GM21526 (cell line): Measurements from ENCODE around the gene ATG16L2.
"Not testable (repeated sequence)": the region's sequence is repeated elsewhere in the genome, so short reads cannot be mapped to it uniquely, and the experiment has no call there.

Experiments
- ATAC-seq: cut with Tn5 transposase; IDR thresholded peaks from one replicate; pipeline ENCODE4 v1.9.1; 2021; ENCODE audit warnings: moderate library complexity; ENCODE audit not compliant: unreplicated experiment, low FRiP score

The ATG16L2 gene

GRCh38 chr11:72823105-72823804 is 9.0 kb downstream of the ATG16L2 start:
- no peak for ATAC-seq

DNA sequence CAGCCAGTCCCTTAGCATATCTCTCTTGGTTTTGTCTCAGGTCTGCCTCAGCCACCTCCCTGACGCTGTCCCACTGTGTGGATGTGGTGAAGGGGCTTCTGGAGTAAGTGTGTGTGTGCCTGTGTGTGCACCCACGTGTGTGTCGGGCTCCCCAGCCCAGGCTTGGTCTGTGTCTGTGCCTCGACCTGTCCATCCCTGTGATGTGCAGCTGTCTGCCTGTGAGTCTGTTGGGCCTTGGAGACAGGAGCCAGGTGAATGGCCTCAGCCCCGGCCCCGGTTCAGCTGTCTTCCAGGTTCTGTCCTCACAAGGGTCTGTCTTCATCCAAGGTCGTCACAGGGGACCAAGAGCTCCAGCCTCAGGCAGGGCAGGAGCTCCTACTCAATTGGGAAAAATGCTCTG is 9.8 kb downstream of the ATG16L2 start:
- no peak for ATAC-seq

- no peak for ATAC-seq
Observed at GRCh38 chr11:72824811-72825505, 10.7 kb downstream of the ATG16L2 start.

- ATAC-seq: no peak
Observed at GRCh38 chr11:72825661-72826060, 11.4 kb downstream of the ATG16L2 start.

DNA sequence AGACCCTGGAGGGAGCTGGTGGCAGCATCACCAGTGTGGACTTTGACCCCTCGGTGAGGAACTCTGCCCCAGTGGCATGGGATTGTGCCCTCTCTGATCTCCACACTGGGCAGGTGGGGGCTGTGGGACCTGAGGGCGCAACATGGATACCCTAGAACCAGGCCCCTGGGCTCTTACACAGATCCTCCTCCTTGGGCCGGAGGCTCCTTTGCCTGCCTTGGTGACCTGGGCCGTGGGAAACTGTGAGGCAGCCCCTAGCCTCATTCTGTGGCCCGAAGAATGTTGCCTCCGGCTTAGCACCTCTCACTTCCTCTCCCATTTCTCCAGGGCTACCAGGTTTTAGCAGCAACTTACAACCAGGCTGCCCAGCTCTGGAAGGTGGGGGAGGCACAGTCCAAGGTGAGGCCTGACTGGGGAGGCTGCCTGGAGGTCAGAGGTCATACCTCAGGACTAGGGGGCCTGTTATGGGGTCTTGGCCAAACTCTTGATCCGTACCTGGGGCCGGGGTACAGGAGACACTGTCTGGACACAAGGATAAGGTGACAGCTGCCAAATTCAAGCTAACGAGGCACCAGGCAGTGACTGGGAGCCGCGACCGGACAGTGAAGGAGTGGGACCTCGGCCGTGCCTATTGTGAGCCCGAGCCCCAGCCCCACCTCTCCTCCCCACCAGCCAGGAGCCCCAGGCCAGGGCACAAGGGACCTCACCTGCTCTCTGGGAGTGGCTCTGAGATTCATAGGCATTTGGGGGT is 12.2 kb downstream of the ATG16L2 start:
- no peak for ATAC-seq

- ATAC-seq: no peak
Observed at GRCh38 chr11:72826942-72827480, 12.8 kb downstream of the ATG16L2 start.

DNA sequence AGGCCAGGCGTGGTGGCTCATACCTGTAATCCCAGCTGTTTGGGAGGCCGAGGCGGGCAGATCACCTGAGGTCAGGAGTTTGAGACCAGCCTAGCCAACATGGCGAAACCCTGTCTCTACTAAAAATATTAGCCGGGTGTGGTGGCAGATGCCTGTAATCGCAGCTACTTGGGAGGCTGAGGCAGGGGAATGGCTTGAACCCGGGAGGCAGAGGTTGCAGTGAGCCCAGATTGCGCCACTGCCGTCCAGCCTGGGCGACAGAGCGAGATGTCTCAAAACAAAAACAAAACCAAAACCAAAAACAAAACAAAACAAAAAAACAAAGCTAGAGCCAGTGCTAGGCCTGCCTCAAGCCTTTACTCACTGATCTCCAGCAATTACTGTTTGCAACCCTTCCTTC is 13.4 kb downstream of the ATG16L2 start:
- not testable (repeated sequence) for ATAC-seq

GRCh38 chr11:72828081-72828567 is 13.9 kb downstream of the ATG16L2 start:
- no peak for ATAC-seq

GRCh38 chr11:72828692-72829101 is 14.5 kb downstream of the ATG16L2 start:
- ATAC-seq: no peak

- ATAC-seq: no peak
Observed at GRCh38 chr11:72829178-72829577, 15.0 kb downstream of the ATG16L2 start.

DNA sequence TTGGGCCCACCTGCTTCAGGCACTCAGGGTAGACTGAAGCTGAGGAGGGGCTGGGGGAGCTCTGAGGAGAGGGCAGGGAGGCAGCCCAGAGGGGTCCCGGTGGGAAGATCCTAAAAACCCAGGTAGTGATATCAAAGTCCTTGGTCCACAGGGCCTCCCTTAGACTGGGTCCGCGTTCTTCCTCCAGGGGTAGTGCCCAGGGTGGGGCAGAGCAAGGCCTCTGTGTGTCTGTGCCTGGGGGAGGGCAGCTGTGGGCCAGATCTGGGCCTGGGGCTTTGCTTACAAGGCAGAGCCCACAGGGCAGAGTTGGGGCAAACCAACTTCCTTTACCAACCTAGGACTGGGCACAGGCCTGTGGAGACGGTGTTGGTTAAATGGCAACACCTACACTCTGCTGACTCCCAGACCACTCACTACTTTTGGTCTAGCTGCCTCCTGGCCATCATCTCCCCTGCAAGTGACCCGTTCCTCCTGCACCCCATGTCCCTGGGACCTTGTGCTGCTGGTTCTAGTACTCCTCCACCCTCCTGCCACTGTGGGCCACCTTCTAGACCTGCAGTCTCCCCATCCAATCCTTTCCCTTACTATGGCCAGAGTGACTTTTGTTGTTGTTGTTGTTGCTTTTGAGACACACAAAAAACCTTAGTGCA is 15.8 kb downstream of the ATG16L2 start:
- ATAC-seq: no peak

GRCh38 chr11:72831521-72832300 is 17.5 kb downstream of the ATG16L2 start:
- no peak for ATAC-seq

GRCh38 chr11:72832301-72833082 is 18.3 kb downstream of the ATG16L2 start:
- ATAC-seq: no peak

DNA sequence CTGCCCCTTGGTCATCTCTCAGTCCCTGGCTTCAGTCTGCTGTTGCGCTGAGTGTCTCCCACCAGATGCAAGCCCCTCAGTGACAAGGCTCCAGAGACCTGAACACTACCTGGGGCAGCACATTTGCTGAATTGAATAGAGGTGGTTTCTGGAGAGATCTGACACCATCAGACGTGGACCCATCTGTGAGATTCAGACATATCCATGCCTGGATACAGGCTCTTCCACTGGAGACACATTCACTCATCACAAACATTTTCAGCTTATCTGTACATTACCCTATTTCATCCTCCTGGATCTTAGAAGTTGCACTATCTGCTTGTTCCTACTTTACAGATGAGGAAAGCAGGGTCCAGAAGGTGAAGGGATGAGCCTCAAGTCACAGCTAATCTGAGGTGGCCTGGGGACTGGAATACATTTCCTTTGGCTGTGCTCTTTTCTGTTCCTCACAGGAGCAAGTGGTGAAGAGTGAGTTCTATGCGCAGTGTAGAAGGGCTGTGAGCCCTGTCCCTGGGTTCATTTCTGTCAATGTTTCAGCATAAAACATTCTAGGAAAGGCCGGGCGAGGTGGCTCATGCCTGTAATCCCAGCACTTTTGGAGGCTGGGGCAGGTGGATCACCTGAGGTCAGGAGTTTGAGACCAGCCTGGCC is 19.0 kb downstream of the ATG16L2 start:
- ATAC-seq: no peak

DNA sequence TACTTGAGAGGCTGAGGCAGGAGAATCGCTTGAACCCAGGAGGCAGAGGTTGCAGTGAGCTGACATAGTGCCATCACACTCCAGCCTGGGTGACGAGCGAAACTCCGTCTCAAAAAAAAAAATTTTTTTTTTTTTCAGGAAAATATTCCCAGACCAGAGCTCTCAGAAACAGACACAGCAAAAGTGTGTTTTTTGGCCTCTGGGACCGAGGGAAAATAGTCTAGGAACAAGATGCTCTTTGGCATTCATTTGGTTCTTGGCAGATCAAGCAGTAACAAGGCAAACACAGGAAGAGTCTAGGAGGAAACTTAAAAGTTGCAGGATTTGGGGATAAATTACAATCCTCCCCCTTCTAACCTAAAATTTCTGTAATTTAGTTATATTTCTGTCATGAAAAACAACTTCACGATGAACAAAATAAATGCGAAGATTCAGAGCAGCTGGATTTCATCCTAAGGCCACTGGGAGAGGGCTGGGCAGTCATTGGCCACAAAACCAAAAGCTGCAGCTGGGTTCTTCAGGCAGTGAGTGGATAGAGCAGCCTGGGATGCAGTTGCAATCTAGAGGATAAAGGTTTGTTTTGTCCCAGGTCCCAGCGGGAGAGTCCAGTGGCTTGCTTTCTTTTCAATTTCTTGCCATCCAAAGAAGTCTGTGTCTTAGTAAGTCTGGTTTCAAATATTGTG is 19.7 kb downstream of the ATG16L2 start:
- no peak for ATAC-seq

DNA sequence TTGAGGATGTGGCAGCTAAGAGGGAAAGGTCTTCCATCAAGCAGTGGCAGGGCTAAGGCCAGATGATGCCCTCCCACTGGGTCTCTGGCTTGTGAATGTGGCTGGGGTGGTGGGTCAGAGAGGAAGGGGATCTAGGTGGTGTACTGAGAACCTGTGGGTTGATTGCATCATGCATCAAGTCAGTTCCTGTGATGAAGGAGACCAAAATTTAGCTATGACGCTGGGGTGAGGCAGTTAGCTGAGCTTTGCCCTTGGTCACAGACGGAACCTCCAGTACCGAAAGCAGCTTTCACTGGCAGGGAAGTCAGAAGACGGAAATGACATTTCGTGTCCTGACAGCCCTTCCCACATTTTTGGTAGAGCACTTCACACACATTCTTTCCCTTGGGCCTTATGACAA is 20.7 kb downstream of the ATG16L2 start:
- no peak for ATAC-seq

DNA sequence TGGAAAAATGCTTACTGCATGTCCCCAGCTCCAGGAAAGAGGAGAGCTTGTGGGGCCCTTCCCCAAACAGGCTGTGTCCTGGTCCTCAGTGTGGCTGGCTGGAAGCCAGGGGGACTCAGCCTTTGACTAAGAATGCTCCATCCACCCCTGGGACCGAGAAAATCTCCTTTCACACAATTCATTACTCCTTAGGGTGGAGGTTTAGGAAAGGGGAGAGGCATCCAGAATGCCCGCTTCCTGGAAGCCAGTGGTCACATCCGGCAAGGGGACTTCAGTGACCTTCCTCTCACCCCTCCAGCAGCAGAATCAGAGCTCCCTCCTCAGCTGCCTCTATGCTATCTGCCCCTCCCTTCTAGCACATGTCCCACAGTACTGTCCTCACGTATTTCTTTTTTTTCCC is 21.9 kb downstream of the ATG16L2 start:
- no peak for ATAC-seq

GRCh38 chr11:72838691-72839305 is 24.6 kb downstream of the ATG16L2 start:
- ATAC-seq: no peak
